T-helper 2 cell treated with Interferon-gamma antibody and Interleukin-4, amounts not matched to agents 5 μg/mL and 100 μg/mL, for 36 hours (primary cell): ENCODE measurements around the gene PSMG2.

Experiments used
- DNase-seq: peaks from one replicate; pipeline ENCODE4 v3.0.0; 2021; ENCODE audit warnings: low spot score
- H3K27ac Mint-ChIP-seq: one replicate; pipeline ENCODE4 v1.8.0; 2021; ENCODE audit warnings: mild to moderate bottlenecking, mixed read lengths
- H3K27me3 Mint-ChIP-seq: one replicate; pipeline ENCODE4 v1.8.0; 2021; ENCODE audit warnings: low read depth, mixed read lengths
- H3K36me3 Mint-ChIP-seq: one replicate; pipeline ENCODE4 v1.8.0; 2021; ENCODE audit warnings: low read depth, mixed read lengths
- H3K4me1 Mint-ChIP-seq: one replicate; pipeline ENCODE4 v1.8.0; 2021; ENCODE audit warnings: low read depth, mixed read lengths
- H3K4me3 Mint-ChIP-seq: one replicate; pipeline ENCODE4 v1.8.0; 2022; ENCODE audit warnings: mild to moderate bottlenecking, moderate library complexity, mixed read lengths
- H3K9me3 Mint-ChIP-seq: one replicate; pipeline ENCODE4 v1.8.0; 2021; ENCODE audit warnings: mixed read lengths

The PSMG2 gene

GRCh38 chr18:12765586-12765985, 62.7 kb downstream of the PSMG2 start:
- H3K27ac Mint-ChIP-seq = no peak overlapping the region
- H3K4me3 Mint-ChIP-seq = no peak overlapping the region
- H3K4me1 Mint-ChIP-seq = peaks cover 2% of the 10 kb centered on the region

DNA sequence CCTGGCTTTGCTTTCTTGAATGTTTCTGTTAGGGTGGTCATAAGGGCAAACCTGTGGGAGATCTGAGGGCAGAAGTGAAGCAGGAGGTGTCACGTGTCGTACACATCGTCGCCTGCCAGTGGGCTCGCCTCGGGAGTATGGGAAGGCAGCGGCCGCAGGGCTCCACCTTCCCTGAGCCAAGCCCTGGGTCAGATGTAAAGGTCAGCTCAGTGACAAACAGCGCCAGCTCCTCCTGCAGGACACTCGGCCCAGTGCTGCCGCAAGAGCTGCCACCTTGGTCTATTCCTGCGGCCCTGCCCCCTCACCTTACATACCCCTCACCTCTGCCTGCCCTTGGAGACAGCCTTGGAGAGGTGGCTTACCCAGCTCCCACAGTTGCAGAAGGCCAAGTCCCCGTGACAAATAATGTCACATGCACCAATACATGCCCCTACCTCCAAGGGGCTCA, 64.2 kb downstream of the PSMG2 start:
- Mint-ChIP-seq H3K4me3 (no peak overlapping the region), H3K36me3 (no peaks in the 10 kb centered on the region), H3K4me1 (peaks cover 2% of the 10 kb centered on the region), H3K9me3 (no peaks in the 10 kb centered on the region), H3K27me3 (no peaks in the 10 kb centered on the region), H3K27ac (no peak overlapping the region)
- no peak for DNase-seq

More at GRCh38 chr18:12765586-12765985, 62.7 kb downstream of the PSMG2 start:
- H3K36me3 Mint-ChIP-seq = no peaks in the 10 kb centered on the region
- H3K27me3 Mint-ChIP-seq = no peaks in the 10 kb centered on the region
- H3K9me3 Mint-ChIP-seq = no peaks in the 10 kb centered on the region
- no peak for DNase-seq

DNA sequence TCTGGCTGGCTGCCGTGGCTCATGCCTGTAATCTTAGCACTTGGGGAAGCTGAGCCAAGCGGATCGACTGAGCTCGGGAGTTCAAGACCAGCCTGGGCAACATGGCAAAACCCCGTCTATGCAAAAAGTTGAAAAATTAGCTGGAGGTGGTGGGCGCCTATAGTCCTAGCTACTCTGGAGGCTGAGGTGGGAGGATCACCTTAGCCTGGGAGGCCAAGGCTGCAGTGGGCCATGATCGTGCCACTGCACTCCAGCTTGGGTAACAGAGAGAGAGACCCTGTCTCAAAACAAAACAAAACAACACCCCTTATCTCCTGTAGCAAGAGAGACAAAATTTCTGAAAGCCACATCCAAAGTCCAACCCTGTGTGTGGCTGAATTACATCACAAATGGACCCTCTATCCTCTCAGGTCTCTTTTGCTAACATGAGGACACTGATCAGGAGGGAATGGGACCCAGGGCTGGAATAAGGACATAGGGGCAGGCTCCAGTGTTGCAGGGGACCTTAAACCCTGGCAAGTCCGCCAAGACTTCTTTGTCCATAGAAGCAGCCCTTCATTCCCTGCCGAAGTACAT, 64.8 kb downstream of the PSMG2 start:
- Mint-ChIP-seq H3K27me3 (no peaks in the 10 kb centered on the region), H3K9me3 (no peaks in the 10 kb centered on the region), H3K27ac (no peak overlapping the region), H3K4me1 (peaks cover 2% of the 10 kb centered on the region), H3K4me3 (no peak overlapping the region), H3K36me3 (no peaks in the 10 kb centered on the region)
- no peak for DNase-seq

DNA sequence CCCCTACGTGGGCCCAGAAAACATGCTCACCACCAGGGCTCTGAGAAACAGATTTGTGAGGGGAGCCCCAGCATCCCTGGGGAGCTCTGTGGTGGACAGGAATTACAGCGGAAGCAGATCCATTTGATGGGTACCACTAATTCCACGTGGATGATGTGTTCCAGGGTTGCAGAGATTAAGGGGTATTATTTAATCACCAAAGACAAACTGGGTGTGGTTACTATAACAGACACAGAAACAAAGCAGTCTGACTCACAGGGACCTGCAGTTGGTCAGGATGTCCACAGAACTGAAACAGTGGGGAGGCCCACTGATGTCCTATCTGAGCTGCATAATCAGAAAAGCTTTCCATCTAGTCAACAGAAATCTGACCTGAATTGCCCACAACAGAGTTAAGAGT, 65.8 kb downstream of the PSMG2 start:
- Mint-ChIP-seq H3K27ac (no peak overlapping the region), H3K27me3 (no peaks in the 10 kb centered on the region), H3K4me1 (peaks cover 5% of the 10 kb centered on the region), H3K9me3 (no peaks in the 10 kb centered on the region), H3K36me3 (no peaks in the 10 kb centered on the region), H3K4me3 (no peak overlapping the region)
- DNase-seq = no peak

DNA sequence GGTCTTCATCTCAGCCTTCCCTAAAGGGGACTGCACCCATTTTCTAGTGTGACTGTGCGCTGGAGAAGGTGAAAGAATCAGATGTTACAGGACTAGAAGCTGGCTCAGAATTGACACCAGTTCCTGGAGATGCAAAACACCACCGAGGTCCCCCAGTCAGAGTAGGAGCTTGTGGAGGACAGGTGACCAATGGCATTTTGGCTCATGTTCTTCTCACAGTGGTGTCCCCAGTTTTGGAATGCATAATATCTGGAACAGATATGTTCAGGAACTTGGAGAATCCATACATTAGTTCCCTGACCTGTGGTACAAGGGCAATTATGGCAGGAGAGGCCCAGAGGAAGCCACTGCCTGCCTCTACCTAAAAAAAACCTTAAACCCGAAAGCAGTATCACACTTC, 66.3 kb downstream of the PSMG2 start:
- H3K4me3 Mint-ChIP-seq = no peak overlapping the region
- no peaks in the 10 kb centered on the region for H3K27me3 Mint-ChIP-seq
- no peaks in the 10 kb centered on the region for H3K9me3 Mint-ChIP-seq
- H3K36me3 Mint-ChIP-seq = no peaks in the 10 kb centered on the region
- DNase-seq = no peak
- H3K4me1 Mint-ChIP-seq = peaks cover 5% of the 10 kb centered on the region
- H3K27ac Mint-ChIP-seq = no peak overlapping the region

DNA sequence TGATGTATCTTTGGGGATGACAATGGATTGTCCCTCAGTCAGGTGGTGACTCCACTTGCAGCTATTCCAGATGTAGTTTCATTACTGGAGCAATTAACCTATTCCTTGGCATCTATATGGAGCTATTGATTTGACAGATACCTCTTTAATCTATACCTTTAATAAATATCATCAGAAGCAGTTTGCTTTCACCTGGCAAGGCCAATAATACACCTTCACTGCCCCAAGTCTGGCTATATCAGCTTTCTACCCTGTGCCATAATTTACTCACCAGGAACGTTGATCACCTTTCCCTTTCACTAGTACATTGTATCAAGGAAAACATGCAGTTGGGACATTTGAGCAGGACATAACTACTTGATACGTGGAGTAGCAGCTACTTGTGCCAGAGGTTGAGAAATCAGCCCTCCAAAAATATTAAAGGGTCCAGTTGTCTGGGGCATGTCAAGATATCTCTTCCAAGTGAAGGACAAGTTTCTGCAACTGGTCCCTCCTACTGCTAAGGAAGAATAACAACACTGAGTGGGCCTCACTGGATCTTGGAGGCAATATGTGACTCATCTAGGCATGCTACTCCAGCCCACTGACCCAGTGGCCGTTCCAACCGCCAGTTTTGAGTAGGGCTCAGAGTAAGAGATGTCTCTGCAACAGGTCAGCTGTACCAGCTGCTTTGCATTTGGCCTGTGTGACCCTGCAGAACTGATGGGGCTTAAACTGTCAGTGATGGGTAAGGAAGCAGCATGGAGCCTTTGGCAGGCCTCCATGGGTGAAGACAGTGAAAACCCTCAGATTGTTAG, 67.0 kb downstream of the PSMG2 start:
- no peak for DNase-seq
- H3K27ac Mint-ChIP-seq = no peak overlapping the region

DNA sequence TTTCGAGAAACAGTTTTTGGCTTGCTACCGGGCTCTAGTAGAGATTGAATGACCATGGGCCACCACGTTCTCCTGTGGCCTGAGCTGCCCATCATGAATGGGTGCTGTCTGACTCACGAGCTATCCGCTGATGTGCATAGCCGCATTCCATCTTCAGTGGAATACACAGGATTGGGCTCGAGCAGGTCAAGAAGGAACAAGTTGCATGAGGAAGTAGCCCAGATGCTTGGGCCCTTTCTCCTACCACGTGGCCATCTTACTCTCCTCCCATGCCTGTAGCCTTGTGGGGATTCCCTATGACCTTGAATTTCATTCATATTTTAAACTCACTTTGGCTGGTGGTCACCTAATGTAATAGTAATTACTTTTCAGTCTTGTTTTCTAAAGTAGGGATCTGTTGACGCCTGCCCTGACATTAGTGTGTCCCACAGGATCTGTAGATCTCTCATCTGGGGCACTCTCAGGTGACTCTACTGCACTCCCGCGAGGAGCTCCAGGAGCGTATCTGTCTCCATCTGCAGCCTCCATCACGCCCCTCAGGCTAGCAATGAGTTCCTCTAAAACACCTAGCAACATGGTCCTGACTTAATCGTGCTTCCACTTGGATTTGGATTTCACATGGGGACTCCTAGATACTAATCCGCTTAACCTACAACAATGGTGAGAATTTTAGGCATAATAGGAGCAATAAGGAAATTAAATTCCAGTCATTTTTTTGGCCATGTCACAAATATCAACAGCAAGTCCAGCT, 67.8 kb downstream of the PSMG2 start:
- Mint-ChIP-seq H3K4me3 (no peak overlapping the region), H3K4me1 (peaks cover 5% of the 10 kb centered on the region), H3K36me3 (no peaks in the 10 kb centered on the region), H3K27me3 (no peaks in the 10 kb centered on the region), H3K9me3 (no peaks in the 10 kb centered on the region), H3K27ac (no peak overlapping the region)
- no peak for DNase-seq

More for the DNA sequence above, 67.0 kb downstream of the PSMG2 start:
- peaks cover 5% of the 10 kb centered on the region for H3K4me1 Mint-ChIP-seq
- H3K36me3 Mint-ChIP-seq = no peaks in the 10 kb centered on the region
- H3K27me3 Mint-ChIP-seq = no peaks in the 10 kb centered on the region
- H3K9me3 Mint-ChIP-seq = no peaks in the 10 kb centered on the region
- no peak overlapping the region for H3K4me3 Mint-ChIP-seq

DNA sequence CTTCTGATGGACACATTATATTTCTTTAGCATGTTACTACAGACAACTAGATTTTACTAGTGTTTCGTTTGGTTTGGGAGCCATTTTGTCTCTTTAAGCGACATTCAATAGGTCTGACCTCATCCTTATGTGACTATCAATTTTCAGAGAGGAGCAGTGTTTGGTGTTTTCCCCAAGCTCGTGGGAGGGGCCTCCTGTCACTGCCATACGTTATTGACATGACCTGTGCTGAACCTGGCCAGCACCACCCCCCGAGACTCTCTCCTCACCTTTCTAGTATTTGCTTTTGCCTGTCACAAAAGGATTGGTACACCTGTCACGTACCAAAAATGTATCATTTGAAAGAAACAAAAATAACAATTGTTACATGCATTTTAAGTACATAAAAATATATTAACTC, 69.3 kb downstream of the PSMG2 start:
- Mint-ChIP-seq H3K4me1 (peaks cover 5% of the 10 kb centered on the region), H3K36me3 (no peaks in the 10 kb centered on the region), H3K9me3 (no peaks in the 10 kb centered on the region), H3K27ac (no peak overlapping the region), H3K27me3 (no peaks in the 10 kb centered on the region), H3K4me3 (no peak overlapping the region)
- DNase-seq = no peak

GRCh38 chr18:12773369-12773768, 70.5 kb downstream of the PSMG2 start:
- H3K4me1 Mint-ChIP-seq = peaks cover 5% of the 10 kb centered on the region
- no peaks in the 10 kb centered on the region for H3K36me3 Mint-ChIP-seq
- peak overlapping the region; percentile 42 for H3K4me3 Mint-ChIP-seq
- no peak overlapping the region for H3K27ac Mint-ChIP-seq
- H3K27me3 Mint-ChIP-seq = no peaks in the 10 kb centered on the region
- H3K9me3 Mint-ChIP-seq = no peaks in the 10 kb centered on the region
- no peak for DNase-seq

GRCh38 chr18:12774982-12775381, 72.1 kb downstream of the PSMG2 start:
- peak overlapping the region; percentile 80 for H3K27ac Mint-ChIP-seq
- peaks cover 2% of the 10 kb centered on the region for H3K4me1 Mint-ChIP-seq
- no peaks in the 10 kb centered on the region for H3K27me3 Mint-ChIP-seq
- peak overlapping the region; percentile 93 for H3K4me3 Mint-ChIP-seq
- no peak for DNase-seq
- no peaks in the 10 kb centered on the region for H3K9me3 Mint-ChIP-seq
- H3K36me3 Mint-ChIP-seq = no peaks in the 10 kb centered on the region
